Left renal pelvis (tissue), 4 donors: ENCODE measurements around the gene ZNF253. TPM values are rescaled to one million over a fixed set of nuclear protein-coding genes. Genes with fewer than 3 reads are reported as not detected.
"Not testable (repeated sequence)": the region's sequence is repeated elsewhere in the genome, so short reads cannot be mapped to it uniquely, and the experiment has no call there.

Experiments used
- DNase-seq, 4 donors: peaks; one replicate each; pipeline ENCODE4 v3.0.0-alpha.2; 2013; ENCODE audit warnings: low read depth in 4 of 4, low spot score in 3 of 4
- polyA plus RNA-seq, 4 donors: library from polyadenylated mRNA; unstranded; fragments of 120-200 nt; gene quantifications; one replicate each; pipeline ENCODE4 v1.2.1, GENCODE V29; 2013; ENCODE audit not compliant: insufficient read length in 4 of 4

Gene ZNF253
- polyA plus RNA-seq = 10 to 100 TPM; 21.5 to 44.9 (median 32.8) TPM

- DNase-seq = peak; percentile 89 to 96 (median 95)
Measured at GRCh38 chr19:19865750-19866610, at the start of gene ZNF253. Gene ZNF253 (plus strand): TSS chr19:19865882. CDS start chr19:19865997, 115 bp downstream.

GRCh38 chr19:19816679-19817078 lies 49.0 kb upstream of the ZNF253 start:
- DNase-seq = no peak

GRCh38 chr19:19817357-19817756 lies 48.3 kb upstream of the ZNF253 start:
- DNase-seq = no peak

GRCh38 chr19:19820774-19821320 lies 44.8 kb upstream of the ZNF253 start:
- DNase-seq = no peak

GRCh38 chr19:19821366-19821951 lies 44.2 kb upstream of the ZNF253 start, which contains the start of gene ZNF506:
Gene ZNF506 (minus strand): TSS chr19:19821750. CDS start chr19:19821603, 147 bp downstream.
- peak; percentile 96 to 98 (median 97) for DNase-seq

- DNase-seq = peak in 2 of 4 donors; percentile 3 to 8
Measured at GRCh38 chr19:19821976-19822375, 43.7 kb upstream of the ZNF253 start.

- DNase-seq = no peak
Measured at GRCh38 chr19:19823916-19824315, 41.8 kb upstream of the ZNF253 start.

- no peak for DNase-seq
Measured at GRCh38 chr19:19826875-19827274, 38.8 kb upstream of the ZNF253 start.

GRCh38 chr19:19835560-19836038 lies 30.1 kb upstream of the ZNF253 start:
- no peak for DNase-seq

- no peak for DNase-seq
Measured at GRCh38 chr19:19847781-19848180, 17.9 kb upstream of the ZNF253 start.

- no peak for DNase-seq
Measured at GRCh38 chr19:19849056-19849455, 16.6 kb upstream of the ZNF253 start.

GRCh38 chr19:19851740-19852139 lies 13.9 kb upstream of the ZNF253 start:
- DNase-seq = not testable (repeated sequence)

- DNase-seq = no peak
Measured at GRCh38 chr19:19858751-19859150, 6.9 kb upstream of the ZNF253 start.

GRCh38 chr19:19860756-19861390 lies 4.8 kb upstream of the ZNF253 start:
- DNase-seq = peak; percentile 58 to 79 (median 59)

GRCh38 chr19:19866611-19867248 lies 1.0 kb downstream of the ZNF253 start:
- DNase-seq = peak in 3 of 4 donors; percentile 25 to 38 (median 30)

- not testable (repeated sequence) for DNase-seq
Measured at GRCh38 chr19:19870086-19870485, 4.4 kb downstream of the ZNF253 start.

GRCh38 chr19:19871932-19872331 lies 6.2 kb downstream of the ZNF253 start:
- no peak for DNase-seq

GRCh38 chr19:19873381-19873780 lies 7.7 kb downstream of the ZNF253 start:
- DNase-seq = no peak

GRCh38 chr19:19877724-19878123 lies 12.0 kb downstream of the ZNF253 start:
- DNase-seq = no peak

GRCh38 chr19:19884583-19884982 lies 18.9 kb downstream of the ZNF253 start:
- DNase-seq = no peak
